Anterior cingulate cortex (tissue), 58 donors: ENCODE measurements around the gene RETSAT.
"Not testable (repeated sequence)": the region's sequence is repeated elsewhere in the genome, so short reads cannot be mapped to it uniquely, and the experiment has no call there.

Experiments
- DNase-seq, 58 donors: peaks; one replicate each; lab custom pipeline; 2025; lab: John Stamatoyannopoulos, UW

The RETSAT gene

GRCh38 chr2:85340034-85340892 lies 14.1 kb downstream of the RETSAT start:
- peak in 2 of 58 donors; percentile 6 to 11 for DNase-seq

GRCh38 chr2:85334928-85335327 lies 19.4 kb downstream of the RETSAT start:
- no peak for DNase-seq

GRCh38 chr2:85333877-85334276 lies 20.5 kb downstream of the RETSAT start:
- DNase-seq: not testable (repeated sequence)

- no peak for DNase-seq
Measured at GRCh38 chr2:85330839-85331636, 23.3 kb downstream of the RETSAT start.

GRCh38 chr2:85329701-85330100 lies 24.6 kb downstream of the RETSAT start:
- not testable (repeated sequence) for DNase-seq

- DNase-seq: no peak
Measured at GRCh38 chr2:85329181-85329651, 25.1 kb downstream of the RETSAT start.

- DNase-seq: peak; percentile 35 to 96 (median 88)
Measured at GRCh38 chr2:85327822-85328617, 26.3 kb downstream of the RETSAT start, which contains the start of gene TGOLN2. TGOLN2 (minus strand) TSS chr2:85327989; CDS start chr2:85327962, 27 bp downstream.

- DNase-seq: peak in 24 of 58 donors; percentile 11 to 74 (median 54)
Measured at GRCh38 chr2:85327160-85327821, 27.0 kb downstream of the RETSAT start.

- peak in 1 of 58 donors; percentile 32 for DNase-seq
Measured at GRCh38 chr2:85326406-85327159, 27.7 kb downstream of the RETSAT start.

GRCh38 chr2:85325466-85325811 lies 28.9 kb downstream of the RETSAT start:
- DNase-seq: no peak

- DNase-seq: no peak
Measured at GRCh38 chr2:85324639-85325465, 29.5 kb downstream of the RETSAT start.

- not testable (repeated sequence) for DNase-seq
Measured at GRCh38 chr2:85323988-85324367, 30.4 kb downstream of the RETSAT start.

GRCh38 chr2:85323351-85323987 lies 30.9 kb downstream of the RETSAT start:
- DNase-seq: no peak

- DNase-seq: no peak
Measured at GRCh38 chr2:85319796-85320195, 34.5 kb downstream of the RETSAT start.

- DNase-seq: no peak
Measured at GRCh38 chr2:85318222-85319074, 35.9 kb downstream of the RETSAT start.

- not testable (repeated sequence) for DNase-seq
Measured at GRCh38 chr2:85315921-85316320, 38.4 kb downstream of the RETSAT start.

- DNase-seq: no peak
Measured at GRCh38 chr2:85314884-85315242, 39.5 kb downstream of the RETSAT start.
